ENCODE data around the gene BRAF.

DNA sequence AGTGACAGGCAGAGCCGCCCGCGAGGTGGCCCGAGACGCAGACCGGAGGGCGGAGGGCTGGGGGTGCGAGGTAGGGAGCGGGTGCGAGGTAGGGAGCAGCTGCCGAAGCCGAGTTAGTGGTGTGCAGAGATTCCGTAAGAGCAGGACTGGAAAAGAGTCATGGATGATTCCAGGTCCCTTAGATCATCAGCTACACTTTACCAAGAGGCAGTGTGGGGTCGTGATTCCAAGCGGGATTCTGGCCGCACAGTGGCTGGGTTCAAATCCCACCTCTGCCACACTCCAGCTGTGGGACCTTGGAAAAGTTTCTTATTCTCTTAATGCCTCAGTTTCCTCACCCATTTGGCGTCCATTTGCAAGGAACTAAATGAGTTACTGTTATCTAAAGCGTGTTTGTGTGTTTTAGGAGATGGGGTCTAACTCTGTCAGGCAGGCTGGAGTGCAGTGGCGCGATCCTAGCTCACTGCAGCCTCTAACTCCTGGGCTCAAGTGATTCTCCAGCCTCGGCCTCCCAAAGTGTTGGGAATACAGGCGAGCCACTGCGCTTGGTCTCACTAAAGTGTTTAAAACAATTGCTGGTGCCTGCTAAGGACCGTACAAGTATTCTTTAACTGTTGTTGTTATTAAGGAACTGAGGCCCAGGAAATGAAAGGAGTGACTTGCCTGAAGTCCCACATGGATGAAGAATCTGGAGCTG, 227.1 kb downstream of the BRAF start:
- TF ChIP-seq, protein P1, sequence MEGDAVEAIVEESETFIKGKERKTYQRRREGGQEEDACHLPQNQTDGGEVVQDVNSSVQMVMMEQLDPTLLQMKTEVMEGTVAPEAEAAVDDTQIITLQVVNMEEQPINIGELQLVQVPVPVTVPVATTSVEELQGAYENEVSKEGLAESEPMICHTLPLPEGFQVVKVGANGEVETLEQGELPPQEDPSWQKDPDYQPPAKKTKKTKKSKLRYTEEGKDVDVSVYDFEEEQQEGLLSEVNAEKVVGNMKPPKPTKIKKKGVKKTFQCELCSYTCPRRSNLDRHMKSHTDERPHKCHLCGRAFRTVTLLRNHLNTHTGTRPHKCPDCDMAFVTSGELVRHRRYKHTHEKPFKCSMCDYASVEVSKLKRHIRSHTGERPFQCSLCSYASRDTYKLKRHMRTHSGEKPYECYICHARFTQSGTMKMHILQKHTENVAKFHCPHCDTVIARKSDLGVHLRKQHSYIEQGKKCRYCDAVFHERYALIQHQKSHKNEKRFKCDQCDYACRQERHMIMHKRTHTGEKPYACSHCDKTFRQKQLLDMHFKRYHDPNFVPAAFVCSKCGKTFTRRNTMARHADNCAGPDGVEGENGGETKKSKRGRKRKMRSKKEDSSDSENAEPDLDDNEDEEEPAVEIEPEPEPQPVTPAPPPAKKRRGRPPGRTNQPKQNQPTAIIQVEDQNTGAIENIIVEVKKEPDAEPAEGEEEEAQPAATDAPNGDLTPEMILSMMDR (IDR thresholded peaks at IDR 0.05) = no peak
- no peak for TF ChIP-seq POLR2A (IDR thresholded peaks at IDR 0.05)
- TF ChIP-seq POLR2AphosphoS5 (IDR thresholded peaks at IDR 0.05; ENCODE audit: insufficient read depth in 1 of 2, low read depth in 1 of 2) = no peak
